Progenitor cell of endocrine pancreas (in vitro differentiated cells): ENCODE results near the gene VILL. TPM values are rescaled to one million over a fixed set of nuclear protein-coding genes. Genes with fewer than 3 reads are reported as not detected.
A peak's percentile ranks its signal among the peaks of the same experiment; 100 is the strongest.

Experiments
- DNase-seq: peaks from one replicate; pipeline ENCODE4 v3.0.0; 2021; ENCODE audit warnings: low spot score; ENCODE audit not compliant: unreplicated experiment
- H3K27ac Mint-ChIP-seq: 2 replicates; pipeline ENCODE4 v1.8.0; 2021; ENCODE audit warnings: mild to moderate bottlenecking, moderate library complexity, mixed read lengths
- H3K27me3 Mint-ChIP-seq: 2 replicates; pipeline ENCODE4 v1.8.0; 2021; ENCODE audit warnings: mixed read lengths
- H3K36me3 Mint-ChIP-seq: 2 replicates; pipeline ENCODE4 v1.8.0; 2022; ENCODE audit warnings: mixed read lengths; ENCODE audit not compliant: insufficient read depth
- H3K4me1 Mint-ChIP-seq: 2 replicates; pipeline ENCODE4 v1.8.0; 2021; ENCODE audit warnings: low read depth, mixed read lengths
- H3K4me3 Mint-ChIP-seq: 2 replicates; pipeline ENCODE4 v1.8.0; 2021; ENCODE audit warnings: low read depth, mild to moderate bottlenecking, moderate library complexity, mixed read lengths
- H3K9me3 Mint-ChIP-seq: 2 replicates; pipeline ENCODE4 v1.8.0; 2021; ENCODE audit warnings: low read depth, mixed read lengths
- total RNA-seq: library from RNA; stranded (reverse); gene quantifications from 2 replicates; pipeline ENCODE4 v1.2.1, GENCODE V29; 2021
- TF ChIP-seq, protein P1 (sequence below): fragments of 200-600 bp; sonication (generic); IDR thresholded peaks from one replicate; pipeline ENCODE4 v1.5.0; 2021; ENCODE audit warnings: antibody characterized with exemption, mild to moderate bottlenecking; ENCODE audit not compliant: unreplicated experiment

VILL gene
- total RNA-seq, 1 donor from 2014 or later: 6.8 TPM

DNA sequence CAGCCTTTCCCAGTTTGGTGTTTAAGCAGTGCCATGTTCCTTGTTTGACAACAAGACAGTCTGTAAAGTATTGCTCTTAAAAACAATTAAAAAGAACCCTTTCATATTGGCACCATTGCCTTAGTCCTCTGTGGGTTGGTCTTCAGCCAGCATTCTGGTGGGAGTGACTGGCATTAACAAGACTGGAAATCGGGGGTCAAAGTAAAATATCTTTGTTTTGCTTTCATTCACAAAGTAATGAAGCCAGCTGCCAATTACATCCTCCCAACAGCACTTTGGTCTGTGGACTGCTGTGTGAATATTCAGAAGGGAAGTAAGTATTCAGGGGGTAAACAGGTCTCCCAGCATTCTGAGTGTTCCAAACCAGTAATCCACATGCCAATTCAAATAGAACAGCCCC is 8.3 kb upstream of the VILL start:
- no peaks in the 10 kb centered on the region for H3K27me3 Mint-ChIP-seq
- no peak for DNase-seq
- H3K4me1 Mint-ChIP-seq: peaks cover 22% of the 10 kb centered on the region
- TF ChIP-seq, protein P1, sequence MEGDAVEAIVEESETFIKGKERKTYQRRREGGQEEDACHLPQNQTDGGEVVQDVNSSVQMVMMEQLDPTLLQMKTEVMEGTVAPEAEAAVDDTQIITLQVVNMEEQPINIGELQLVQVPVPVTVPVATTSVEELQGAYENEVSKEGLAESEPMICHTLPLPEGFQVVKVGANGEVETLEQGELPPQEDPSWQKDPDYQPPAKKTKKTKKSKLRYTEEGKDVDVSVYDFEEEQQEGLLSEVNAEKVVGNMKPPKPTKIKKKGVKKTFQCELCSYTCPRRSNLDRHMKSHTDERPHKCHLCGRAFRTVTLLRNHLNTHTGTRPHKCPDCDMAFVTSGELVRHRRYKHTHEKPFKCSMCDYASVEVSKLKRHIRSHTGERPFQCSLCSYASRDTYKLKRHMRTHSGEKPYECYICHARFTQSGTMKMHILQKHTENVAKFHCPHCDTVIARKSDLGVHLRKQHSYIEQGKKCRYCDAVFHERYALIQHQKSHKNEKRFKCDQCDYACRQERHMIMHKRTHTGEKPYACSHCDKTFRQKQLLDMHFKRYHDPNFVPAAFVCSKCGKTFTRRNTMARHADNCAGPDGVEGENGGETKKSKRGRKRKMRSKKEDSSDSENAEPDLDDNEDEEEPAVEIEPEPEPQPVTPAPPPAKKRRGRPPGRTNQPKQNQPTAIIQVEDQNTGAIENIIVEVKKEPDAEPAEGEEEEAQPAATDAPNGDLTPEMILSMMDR: no peak
- H3K27ac Mint-ChIP-seq: no peak overlapping the region
- no peak overlapping the region for H3K4me3 Mint-ChIP-seq
- no peaks in the 10 kb centered on the region for H3K9me3 Mint-ChIP-seq
- H3K36me3 Mint-ChIP-seq: peaks cover 17% of the 10 kb centered on the region

- Mint-ChIP-seq H3K4me3 (no peak overlapping the region), H3K27me3 (no peaks in the 10 kb centered on the region), H3K4me1 (peaks cover 32% of the 10 kb centered on the region), H3K27ac (no peak overlapping the region), H3K9me3 (no peaks in the 10 kb centered on the region), H3K36me3 (peaks cover 16% of the 10 kb centered on the region)
- TF ChIP-seq, protein P1: no peak
- DNase-seq: no peak
These were observed 6.5 kb upstream of the VILL start for GRCh38 chr3:37984051-37984450.

DNA sequence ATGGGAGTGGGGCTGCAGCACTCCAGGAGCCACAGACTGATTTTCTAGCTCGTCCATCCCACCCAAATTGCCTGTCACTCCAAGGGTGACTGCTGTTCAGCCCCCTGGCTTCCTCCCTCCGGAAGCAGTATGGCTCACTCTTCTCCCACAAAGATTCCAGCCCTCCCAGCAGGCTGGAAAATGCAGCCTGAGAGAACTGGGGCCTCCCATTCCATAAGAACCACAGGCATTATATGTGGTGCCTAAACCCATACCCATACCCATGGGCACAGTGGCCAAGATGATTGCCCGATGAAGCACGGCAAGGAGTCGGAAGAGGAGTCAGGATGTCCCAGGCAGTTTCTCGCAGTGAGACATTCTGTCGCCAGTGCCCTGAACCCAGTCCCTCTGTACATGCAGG is 6.0 kb upstream of the VILL start:
- peaks cover 3% of the 10 kb centered on the region for H3K27me3 Mint-ChIP-seq
- TF ChIP-seq, protein P1: no peak
- H3K27ac Mint-ChIP-seq: no peak overlapping the region
- H3K4me1 Mint-ChIP-seq: peaks cover 37% of the 10 kb centered on the region
- no peak overlapping the region for H3K4me3 Mint-ChIP-seq
- H3K9me3 Mint-ChIP-seq: no peaks in the 10 kb centered on the region
- no peak for DNase-seq
- H3K36me3 Mint-ChIP-seq: peaks cover 16% of the 10 kb centered on the region

DNA sequence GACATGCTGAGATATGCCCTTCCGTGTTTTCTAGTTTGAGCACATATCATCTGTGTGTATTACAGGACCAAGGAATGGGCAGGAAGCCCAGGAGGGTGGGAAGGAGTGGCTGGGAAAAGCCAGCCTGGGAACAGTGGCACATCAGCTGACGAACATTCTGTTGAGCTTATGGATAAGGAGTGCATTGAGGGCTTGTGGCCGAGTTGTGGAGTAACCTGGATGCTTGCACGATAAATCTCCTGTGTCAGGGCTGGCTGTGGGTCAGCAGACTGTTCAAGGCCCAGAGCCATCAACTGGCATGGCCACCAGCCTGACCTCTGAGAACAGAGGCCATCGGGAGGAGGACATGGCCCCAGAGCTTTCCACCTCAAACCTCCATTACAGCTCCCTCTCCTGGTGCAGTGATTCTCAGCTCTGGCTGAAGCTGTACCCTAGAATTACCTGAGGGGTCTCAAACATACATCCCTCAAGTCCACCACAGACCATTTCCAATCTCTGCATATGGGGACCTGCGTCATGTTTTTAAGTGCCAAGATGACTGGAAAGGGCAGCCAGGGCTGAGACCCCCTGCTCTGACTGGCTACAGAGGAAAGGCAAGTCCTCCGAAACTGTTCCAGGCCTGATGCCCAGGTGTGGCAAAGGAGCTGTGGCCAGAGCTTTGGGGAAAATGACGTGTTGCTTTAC is 4.8 kb upstream of the VILL start:
- Mint-ChIP-seq H3K36me3 (peaks cover 11% of the 10 kb centered on the region), H3K4me3 (no peak overlapping the region), H3K4me1 (peaks cover 39% of the 10 kb centered on the region), H3K9me3 (no peaks in the 10 kb centered on the region), H3K27ac (peak overlapping the region; percentile 53), H3K27me3 (peaks cover 3% of the 10 kb centered on the region)
- DNase-seq: no peak
- TF ChIP-seq, protein P1: no peak

DNA sequence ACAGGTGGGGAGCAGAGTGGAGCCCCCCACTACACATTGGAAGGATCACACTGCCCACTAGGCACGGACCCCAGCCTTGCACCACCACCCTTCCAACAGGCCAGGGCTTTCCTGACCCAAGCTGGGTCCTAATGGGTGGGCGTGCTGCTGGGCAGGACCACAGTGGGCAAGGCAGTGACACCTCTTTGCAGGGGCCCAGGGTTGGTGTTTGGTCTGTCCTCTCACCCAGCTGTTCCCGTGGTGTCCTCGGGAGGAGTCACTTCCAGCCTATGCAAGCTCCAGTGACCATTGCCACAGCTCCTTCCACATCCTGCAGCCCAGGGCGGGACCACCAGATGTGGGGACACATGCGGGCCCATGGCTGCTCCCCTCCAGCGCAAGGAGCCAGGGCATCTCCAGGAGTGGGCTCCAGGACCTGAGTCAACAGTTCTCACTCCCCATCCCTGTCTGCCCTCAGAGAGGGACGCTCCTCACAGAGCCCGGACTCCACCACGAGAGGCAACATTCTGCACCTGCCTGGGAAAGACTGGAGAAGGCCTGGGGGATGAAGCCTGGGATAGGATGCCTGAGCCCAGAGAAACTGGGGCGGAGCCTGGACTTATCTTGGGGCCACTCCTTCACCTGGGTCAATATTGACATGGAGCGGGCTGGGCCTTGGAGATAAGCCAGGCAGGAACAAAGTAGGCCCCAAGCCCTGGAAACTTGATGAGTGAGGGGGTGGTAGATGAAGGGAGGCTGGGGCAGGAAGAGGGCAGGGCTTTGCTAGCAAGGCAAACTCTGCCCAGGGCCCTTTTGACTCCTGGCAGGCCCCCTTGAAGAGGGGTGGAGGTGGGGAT is 3.9 kb upstream of the VILL start:
- DNase-seq: peak; percentile 73
- TF ChIP-seq, protein P1: peak; percentile 13
- peaks cover 38% of the 10 kb centered on the region for H3K4me1 Mint-ChIP-seq
- no peak overlapping the region for H3K4me3 Mint-ChIP-seq
- no peaks in the 10 kb centered on the region for H3K9me3 Mint-ChIP-seq
- H3K27me3 Mint-ChIP-seq: peaks cover 3% of the 10 kb centered on the region
- H3K27ac Mint-ChIP-seq: no peak overlapping the region
- peaks cover 8% of the 10 kb centered on the region for H3K36me3 Mint-ChIP-seq
